Neuronal stem cell (in vitro differentiated cells): ENCODE results near the gene CCDC137.

Experiments used
- DNase-seq: peaks from one replicate; pipeline ENCODE4 v3.0.0-alpha.2; 2013; ENCODE audit warnings: low spot score
- H2AFZ ChIP-seq: one replicate; pipeline ENCODE4 v1.6.1; 2013; ENCODE audit warnings: mild to moderate bottlenecking, low read length, inconsistent platforms
- H2AK5ac ChIP-seq: 2 replicates; pipeline ENCODE4 v1.6.1; 2013; ENCODE audit warnings: low read depth, mild to moderate bottlenecking, inconsistent platforms, low read length, moderate library complexity, mixed read lengths
- H2BK120ac ChIP-seq: 2 replicates; pipeline ENCODE4 v1.6.1; 2013; ENCODE audit warnings: low read depth, mild to moderate bottlenecking, inconsistent platforms, low read length, moderate library complexity, mixed read lengths
- H2BK12ac ChIP-seq: one replicate; pipeline ENCODE4 v1.6.1; 2013; ENCODE audit warnings: low read length, inconsistent platforms
- H2BK15ac ChIP-seq: 2 replicates; pipeline ENCODE4 v1.6.1; 2013; ENCODE audit warnings: mild to moderate bottlenecking, low read length, inconsistent platforms, mixed read lengths
- H2BK5ac ChIP-seq: one replicate; pipeline ENCODE4 v1.6.1; 2013; ENCODE audit warnings: inconsistent platforms, mild to moderate bottlenecking, low read length, moderate library complexity
- H3K14ac ChIP-seq: one replicate; pipeline ENCODE4 v1.6.1; 2013; ENCODE audit warnings: low read length, inconsistent platforms
- H3K18ac ChIP-seq: 2 replicates; pipeline ENCODE4 v1.6.1; 2013; ENCODE audit warnings: low read length, inconsistent platforms
- H3K23ac ChIP-seq: 2 replicates; pipeline ENCODE4 v1.6.1; 2013; ENCODE audit warnings: low read depth, mild to moderate bottlenecking, mixed read lengths, low read length, inconsistent platforms; ENCODE audit not compliant: poor library complexity
- H3K27ac ChIP-seq: replicated peaks from 3 replicates; pipeline ENCODE4 v1.5.1; 2013; ENCODE audit warnings: low read length, inconsistent platforms
- H3K27me3 ChIP-seq, 3 experiments: 2 replicates each; pipeline ENCODE4 v1.6.1; 2013; ENCODE audit warnings: low read length in 3 of 3, mild to moderate bottlenecking in 2 of 3, inconsistent platforms in 1 of 3, low read depth in 1 of 3, mixed read lengths in 1 of 3, moderate library complexity in 1 of 3; ENCODE audit not compliant: control insufficient read depth in 3 of 3, insufficient read depth in 3 of 3
- H3K36me3 ChIP-seq, 2 donors: replicated peaks in 1 of 2; 2 replicates each; pipeline ENCODE4 v1.6.1; 2013; ENCODE audit warnings: low read length in 2 of 2; ENCODE audit not compliant: control insufficient read depth in 2 of 2, insufficient read depth in 2 of 2
- H3K4ac ChIP-seq: 2 replicates; pipeline ENCODE4 v1.6.1; 2013; ENCODE audit warnings: inconsistent platforms, mild to moderate bottlenecking, low read length, moderate library complexity
- H3K4me1 ChIP-seq, 2 donors: 1 replicate in 1 of 2; 2 replicates in 1 of 2; pipeline ENCODE4 v1.6.1; 2013; ENCODE audit warnings: low read length in 2 of 2, low read depth in 1 of 2; ENCODE audit not compliant: control insufficient read depth in 2 of 2, insufficient read depth in 1 of 2
- H3K4me2 ChIP-seq: one replicate; pipeline ENCODE4 v1.6.1; 2013; ENCODE audit warnings: mild to moderate bottlenecking, low read length, inconsistent platforms; ENCODE audit not compliant: insufficient read depth, poor library complexity, severe bottlenecking
- H3K4me3 ChIP-seq, 2 donors: 2 replicates each; pipeline ENCODE4 v1.5.1; 2013; ENCODE audit warnings: low read length in 2 of 2, mild to moderate bottlenecking in 2 of 2, inconsistent platforms in 1 of 2, moderate library complexity in 1 of 2
- H3K79me1 ChIP-seq: one replicate; pipeline ENCODE4 v1.6.1; 2013; ENCODE audit warnings: low read depth, mild to moderate bottlenecking, inconsistent platforms, low read length, moderate library complexity
- H3K9ac ChIP-seq: one replicate; pipeline ENCODE4 v1.6.1; 2013; ENCODE audit warnings: mild to moderate bottlenecking, low read depth, low read length, inconsistent platforms; ENCODE audit not compliant: poor library complexity
- H3K9me3 ChIP-seq, 2 donors: replicated peaks in 1 of 2; 2 replicates each; pipeline versions ENCODE3 to v1.6.1; 2013; ENCODE audit warnings: low read length in 2 of 2, mild to moderate bottlenecking in 2 of 2, inconsistent platforms in 1 of 2, low read depth in 1 of 2, mixed read lengths in 1 of 2, moderate library complexity in 1 of 2; ENCODE audit not compliant: control insufficient read depth in 2 of 2, insufficient read depth in 1 of 2
- H4K8ac ChIP-seq: one replicate; pipeline ENCODE4 v1.6.1; 2013; ENCODE audit warnings: low read depth, mild to moderate bottlenecking, inconsistent platforms, low read length, moderate library complexity
- H4K91ac ChIP-seq: one replicate; pipeline ENCODE4 v1.6.1; 2013; ENCODE audit warnings: low read length, low read depth, mild to moderate bottlenecking, inconsistent platforms; ENCODE audit not compliant: poor library complexity
- WGBS, 2 donors: extraction: QIAGEN DNeasy Blood & Tissue Kit; methylation state at CpG; one replicate each; pipeline ENCODE4 v1.1.7; 2013; ENCODE audit warnings: missing lambda C conversion rate in 2 of 2, mixed read lengths in 1 of 2; ENCODE audit not compliant: insufficient read length in 2 of 2, insufficient replicate concordance in 1 of 2; ENCODE audit errors: extremely low coverage in 2 of 2; 5-methylcytosine and 5-hydroxymethylcytosine counted together

CCDC137 gene

DNA sequence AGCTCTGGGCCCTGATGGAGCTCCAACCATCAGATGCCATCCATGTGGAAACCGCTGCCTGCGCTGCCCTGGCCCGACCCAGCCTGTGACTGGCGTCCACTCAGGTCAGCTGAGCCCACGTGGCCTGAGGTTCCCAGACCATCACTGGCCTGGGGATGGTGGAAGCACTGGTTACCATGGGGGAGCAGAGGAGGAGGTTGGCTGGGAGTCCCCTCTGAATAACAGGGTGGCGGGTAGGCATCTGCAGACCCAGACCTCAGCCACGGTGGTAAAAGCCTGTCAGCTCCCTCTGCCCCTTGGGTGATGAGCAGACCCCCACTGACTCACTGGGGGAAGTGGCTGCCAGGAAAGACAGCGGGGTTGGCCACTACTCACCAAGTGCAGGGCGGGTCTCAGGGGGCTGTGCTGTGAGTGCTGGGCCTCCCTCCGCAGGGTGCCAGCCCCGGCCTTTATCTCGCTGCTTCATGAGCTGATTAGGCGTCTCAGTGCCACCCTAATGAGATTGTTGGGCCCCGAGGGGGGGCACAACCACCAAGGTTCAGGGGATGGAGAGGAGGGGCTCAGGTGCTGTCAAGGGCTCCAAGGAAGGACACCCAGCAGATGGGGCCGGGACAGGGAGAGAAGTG lies 10.3 kb upstream of the CCDC137 start, which contains the start of gene PDE6G:
PDE6G (minus strand) TSS at position 425 of the 626 bp plus-strand sequence. CDS start 3,237 bp downstream, outside the sequence.
- Histone ChIP-seq H2AK5ac (peak within 1 kb of the TSS; percentile 84), H3K18ac (peak within 1 kb of the TSS; percentile 48), H3K4me2 (no peak within 1 kb of the TSS), H3K14ac (peak within 1 kb of the TSS; percentile 9), H2BK15ac (peak within 1 kb of the TSS; percentile 24), H2BK12ac (peak within 1 kb of the TSS; percentile 58), H3K9me3 (no peaks in the 10 kb centered on the region), H3K4me1 (peaks cover 5 to 9% of the 10 kb centered on the region in 2 donors), H4K8ac (no peak within 1 kb of the TSS), H4K91ac (no peak within 1 kb of the TSS), H3K79me1 (peaks cover 2% of the 10 kb centered on the region), H3K27ac (no peak within 1 kb of the TSS), H2BK120ac (peak within 1 kb of the TSS; percentile 3), H2BK5ac (no peak within 1 kb of the TSS), H3K9ac (no peak within 1 kb of the TSS), H3K36me3 (no peaks in the 10 kb centered on the region), H3K4ac (no peak within 1 kb of the TSS), H3K4me3 (peak within 1 kb of the TSS in 1 of 2 donors; percentile 36), H3K27me3 (no peaks in the 10 kb centered on the region), H2AFZ (peak within 1 kb of the TSS; percentile 15), H3K23ac (peak within 1 kb of the TSS; percentile 5)
- no peak for DNase-seq
- WGBS, 2 donors: no CpG with 5 or more reads among the region's 15 CpGs

- Histone ChIP-seq H2BK15ac (peak overlapping the region; percentile 24), H2AFZ (peak overlapping the region; percentile 0), H3K27me3 (no peaks in the 10 kb centered on the region), H3K4me3 (no peak overlapping the region), H2BK12ac (no peak overlapping the region), H3K23ac (no peak overlapping the region), H3K14ac (no peak overlapping the region), H2AK5ac (peak overlapping the region; percentile 84), H4K8ac (no peak overlapping the region), H3K4me2 (no peak overlapping the region), H2BK5ac (no peak overlapping the region), H3K18ac (no peak overlapping the region), H3K4me1 (peaks cover 4 to 9% of the 10 kb centered on the region in 2 donors), H3K36me3 (no peaks in the 10 kb centered on the region), H3K27ac (no peak overlapping the region), H3K9me3 (no peaks in the 10 kb centered on the region), H3K9ac (no peak overlapping the region), H4K91ac (no peak overlapping the region), H2BK120ac (no peak overlapping the region), H3K79me1 (peaks cover 2% of the 10 kb centered on the region), H3K4ac (no peak overlapping the region)
- no CpG with 5 or more reads among the region's 4 CpGs for WGBS, 2 donors
- no peak for DNase-seq
These were observed 9.7 kb upstream of the CCDC137 start for GRCh38 chr17:81656835-81657234.

- no peak overlapping the region for H2BK12ac ChIP-seq
- H3K4me2 ChIP-seq: no peak overlapping the region
- no peak overlapping the region for H3K14ac ChIP-seq
- peaks cover under 1% of the 10 kb centered on the region for H3K79me1 ChIP-seq
- no peak overlapping the region for H4K8ac ChIP-seq
- H2BK120ac ChIP-seq: no peak overlapping the region
- no peak overlapping the region for H2BK5ac ChIP-seq
- no peak overlapping the region for H3K9ac ChIP-seq
- no peak overlapping the region for H3K27ac ChIP-seq
- WGBS, 2 donors: no CpG with 5 or more reads among the region's 5 CpGs
- H2AFZ ChIP-seq: no peak overlapping the region
- H3K4me1 ChIP-seq: no peaks in the 10 kb centered on the region
- no peaks in the 10 kb centered on the region for H3K27me3 ChIP-seq
- no peak overlapping the region for H2AK5ac ChIP-seq
- H3K4me3 ChIP-seq: no peak overlapping the region
- H4K91ac ChIP-seq: no peak overlapping the region
- no peak overlapping the region for H3K23ac ChIP-seq
- H3K9me3 ChIP-seq: peaks cover 0 to under 1% of the 10 kb centered on the region in 2 donors
- H3K18ac ChIP-seq: no peak overlapping the region
- DNase-seq: no peak
- peaks cover under 1 to 1% of the 10 kb centered on the region in 2 donors for H3K36me3 ChIP-seq
- H3K4ac ChIP-seq: no peak overlapping the region
- H2BK15ac ChIP-seq: no peak overlapping the region
These were observed 7.5 kb upstream of the CCDC137 start for GRCh38 chr17:81659038-81659437.

DNA sequence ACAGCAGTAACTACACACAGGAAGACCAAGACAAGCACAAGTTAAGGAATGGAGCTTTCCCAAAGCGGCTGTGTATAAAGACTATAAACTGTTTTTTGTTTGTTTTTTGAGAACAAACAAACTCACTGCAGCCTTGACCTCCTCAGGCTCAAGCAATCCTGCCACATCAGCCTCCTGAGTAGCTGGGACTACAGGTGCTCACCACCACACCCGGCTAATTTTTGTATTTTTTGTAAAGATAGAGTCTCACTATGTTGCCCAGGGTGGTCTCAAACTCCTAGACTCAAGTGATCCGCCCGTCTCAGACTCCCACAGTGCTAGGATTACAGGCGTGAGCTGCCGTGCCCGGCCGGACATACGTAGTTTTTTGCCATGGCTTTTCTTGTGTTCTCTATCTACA lies 6.1 kb upstream of the CCDC137 start:
- H2BK12ac ChIP-seq: no peak overlapping the region
- H3K4me2 ChIP-seq: no peak overlapping the region
- H2AK5ac ChIP-seq: no peak overlapping the region
- WGBS, 2 donors: no CpG with 5 or more reads among the region's 9 CpGs
- no peaks in the 10 kb centered on the region for H3K27me3 ChIP-seq
- H3K9me3 ChIP-seq: peaks cover 0 to 2% of the 10 kb centered on the region in 2 donors
- H2BK120ac ChIP-seq: no peak overlapping the region
- no peak overlapping the region for H2BK15ac ChIP-seq
- no peak overlapping the region for H3K4me3 ChIP-seq
- H3K27ac ChIP-seq: no peak overlapping the region
- H3K4ac ChIP-seq: no peak overlapping the region
- peaks cover 8 to 11% of the 10 kb centered on the region in 2 donors for H3K36me3 ChIP-seq
- DNase-seq: no peak
- H2BK5ac ChIP-seq: no peak overlapping the region
- no peak overlapping the region for H2AFZ ChIP-seq
- H4K8ac ChIP-seq: no peak overlapping the region
- H3K14ac ChIP-seq: no peak overlapping the region
- peaks cover 6% of the 10 kb centered on the region for H3K79me1 ChIP-seq
- no peak overlapping the region for H4K91ac ChIP-seq
- no peak overlapping the region for H3K18ac ChIP-seq
- H3K4me1 ChIP-seq: peaks cover 1 to 2% of the 10 kb centered on the region in 2 donors
- no peak overlapping the region for H3K23ac ChIP-seq
- no peak overlapping the region for H3K9ac ChIP-seq
